ENCODE data around the gene AFF3. TPM values are rescaled to one million over a fixed set of nuclear protein-coding genes. Genes with fewer than 3 reads are reported as not detected.

Gene AFF3
- total RNA-seq, 1 donor from 2014 or later, result 7.3 TPM

DNA sequence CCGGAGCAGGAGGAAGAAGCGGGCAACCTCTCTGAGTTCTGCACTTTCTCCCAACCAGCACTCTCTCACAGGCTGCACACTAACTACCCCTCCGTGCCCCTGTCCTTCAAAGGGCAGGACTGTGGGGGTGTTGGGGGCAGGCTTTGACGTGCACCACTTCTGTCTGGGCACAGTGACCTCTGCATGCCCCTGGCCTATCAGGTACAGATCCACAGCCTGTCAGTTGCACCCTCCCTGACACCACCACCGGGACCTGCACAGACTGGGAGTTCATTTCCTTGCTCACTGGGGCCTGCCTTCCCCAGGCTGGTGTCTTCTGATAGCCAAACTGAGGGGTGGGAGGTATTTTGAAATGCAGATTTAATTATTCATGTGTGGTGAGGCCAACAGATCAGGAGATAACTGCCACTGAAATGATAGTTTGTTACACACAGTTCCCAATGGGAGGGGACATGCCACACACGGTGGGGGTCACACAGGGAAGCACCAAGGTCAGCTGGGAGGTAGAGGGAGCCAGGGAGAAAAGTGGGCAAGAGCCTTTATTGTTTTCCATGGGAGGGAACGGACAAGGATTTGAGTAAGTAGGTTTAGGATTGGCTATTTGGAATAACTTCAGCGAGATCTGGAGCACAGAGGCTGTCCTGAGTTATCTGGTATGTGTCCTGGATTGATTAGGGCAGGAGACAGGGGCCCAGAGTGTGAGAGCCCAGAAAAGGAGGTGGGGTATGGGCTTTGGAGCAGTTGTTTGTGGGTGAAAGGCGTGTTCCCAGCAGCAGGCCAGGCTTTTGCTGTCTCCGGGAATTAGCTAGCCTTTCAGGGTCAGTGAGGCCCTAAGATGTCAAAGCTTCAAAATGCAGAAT, 251.6 kb downstream of the AFF3 start:
- peaks cover 16% of the 10 kb centered on the region for H3K4me1 Mint-ChIP-seq (ENCODE audit: low read depth)
- no peak for DNase-seq (ENCODE audit: low spot score, unreplicated experiment)

DNA sequence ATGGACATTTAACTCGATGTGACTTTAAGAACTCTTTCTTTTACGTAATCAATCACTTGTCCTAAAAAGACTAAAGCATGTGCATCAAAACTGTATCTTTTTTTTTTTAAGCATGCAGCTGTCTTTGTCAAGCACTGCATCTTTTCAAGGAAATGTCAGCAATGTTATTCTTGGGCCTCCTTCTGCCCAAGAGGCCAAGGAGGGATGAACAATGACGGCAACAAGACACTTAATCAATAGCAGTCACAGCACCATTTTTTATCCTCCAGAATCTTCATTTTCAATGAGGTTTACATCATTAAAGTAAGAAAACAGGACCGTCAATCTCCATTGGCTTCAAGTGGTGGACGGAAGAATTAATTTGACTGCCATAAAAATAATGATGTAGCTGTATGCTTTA, 253.8 kb downstream of the AFF3 start:
- no peak overlapping the region for H3K27ac Mint-ChIP-seq
- no peak for DNase-seq (ENCODE audit: low spot score, unreplicated experiment)
- H3K4me3 Mint-ChIP-seq (ENCODE audit: low read depth), result no peak overlapping the region
- no peaks in the 10 kb centered on the region for H3K36me3 Mint-ChIP-seq (ENCODE audit: insufficient read depth)
- H3K9me3 Mint-ChIP-seq (ENCODE audit: low read depth), result no peaks in the 10 kb centered on the region
- peaks cover 19% of the 10 kb centered on the region for H3K4me1 Mint-ChIP-seq (ENCODE audit: low read depth)
- TF ChIP-seq, protein P1, sequence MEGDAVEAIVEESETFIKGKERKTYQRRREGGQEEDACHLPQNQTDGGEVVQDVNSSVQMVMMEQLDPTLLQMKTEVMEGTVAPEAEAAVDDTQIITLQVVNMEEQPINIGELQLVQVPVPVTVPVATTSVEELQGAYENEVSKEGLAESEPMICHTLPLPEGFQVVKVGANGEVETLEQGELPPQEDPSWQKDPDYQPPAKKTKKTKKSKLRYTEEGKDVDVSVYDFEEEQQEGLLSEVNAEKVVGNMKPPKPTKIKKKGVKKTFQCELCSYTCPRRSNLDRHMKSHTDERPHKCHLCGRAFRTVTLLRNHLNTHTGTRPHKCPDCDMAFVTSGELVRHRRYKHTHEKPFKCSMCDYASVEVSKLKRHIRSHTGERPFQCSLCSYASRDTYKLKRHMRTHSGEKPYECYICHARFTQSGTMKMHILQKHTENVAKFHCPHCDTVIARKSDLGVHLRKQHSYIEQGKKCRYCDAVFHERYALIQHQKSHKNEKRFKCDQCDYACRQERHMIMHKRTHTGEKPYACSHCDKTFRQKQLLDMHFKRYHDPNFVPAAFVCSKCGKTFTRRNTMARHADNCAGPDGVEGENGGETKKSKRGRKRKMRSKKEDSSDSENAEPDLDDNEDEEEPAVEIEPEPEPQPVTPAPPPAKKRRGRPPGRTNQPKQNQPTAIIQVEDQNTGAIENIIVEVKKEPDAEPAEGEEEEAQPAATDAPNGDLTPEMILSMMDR (IDR thresholded peaks at IDR 0.05; ENCODE audit: unreplicated experiment), result no peak
- H3K27me3 Mint-ChIP-seq, result peaks cover 10% of the 10 kb centered on the region

More for the DNA sequence above, 251.6 kb downstream of the AFF3 start:
- no peaks in the 10 kb centered on the region for H3K36me3 Mint-ChIP-seq (ENCODE audit: insufficient read depth)
- TF ChIP-seq, protein P1 (IDR thresholded peaks at IDR 0.05; ENCODE audit: unreplicated experiment), result no peak
- no peak overlapping the region for H3K4me3 Mint-ChIP-seq (ENCODE audit: low read depth)
- H3K9me3 Mint-ChIP-seq (ENCODE audit: low read depth), result no peaks in the 10 kb centered on the region
- H3K27me3 Mint-ChIP-seq, result peaks cover 3% of the 10 kb centered on the region
- H3K27ac Mint-ChIP-seq, result peak overlapping the region; percentile 29

DNA sequence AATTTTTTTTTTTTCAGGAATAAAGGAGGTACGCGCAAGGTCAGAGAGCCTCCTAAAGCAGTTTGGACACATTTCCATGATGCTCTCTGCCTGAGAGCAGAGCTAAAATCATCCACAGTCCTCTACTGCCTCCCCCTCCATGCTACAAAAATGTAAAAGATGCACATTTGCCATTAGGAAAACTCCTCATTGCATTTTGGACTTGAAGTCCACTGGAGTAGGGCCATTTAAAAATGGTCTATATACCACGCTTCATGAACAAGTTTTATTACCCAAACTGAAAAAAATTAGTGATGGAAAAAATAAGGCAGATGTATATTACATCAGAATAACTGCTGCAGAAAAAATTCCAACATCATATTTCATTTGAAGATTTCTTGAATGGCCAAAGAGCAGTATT, 256.0 kb downstream of the AFF3 start:
- no peaks in the 10 kb centered on the region for H3K9me3 Mint-ChIP-seq (ENCODE audit: low read depth)

DNA sequence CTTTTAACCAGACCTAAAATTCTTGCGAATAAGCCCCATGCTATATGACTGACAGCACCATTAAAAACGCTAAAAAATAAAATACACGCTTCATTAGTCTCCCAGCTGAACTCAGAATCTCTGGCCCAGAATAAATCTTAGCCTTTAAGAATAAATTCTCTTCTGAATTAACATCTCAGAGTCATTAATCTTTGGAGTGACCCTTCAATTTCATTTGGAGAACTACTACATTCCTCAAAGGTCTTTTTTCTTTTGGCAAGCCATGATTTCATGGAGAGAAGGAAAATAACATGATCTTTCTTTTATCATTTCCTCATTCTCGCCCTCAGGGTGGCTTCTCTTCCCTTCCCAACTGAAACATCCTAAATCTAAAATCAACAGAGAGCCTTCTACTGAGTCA, 259.0 kb downstream of the AFF3 start:
- H3K4me1 Mint-ChIP-seq (ENCODE audit: low read depth), result peaks cover 26% of the 10 kb centered on the region
- H3K4me3 Mint-ChIP-seq (ENCODE audit: low read depth), result no peak overlapping the region
- H3K36me3 Mint-ChIP-seq (ENCODE audit: insufficient read depth), result no peaks in the 10 kb centered on the region
- no peaks in the 10 kb centered on the region for H3K9me3 Mint-ChIP-seq (ENCODE audit: low read depth)
- peaks cover 21% of the 10 kb centered on the region for H3K27me3 Mint-ChIP-seq
- TF ChIP-seq, protein P1 (IDR thresholded peaks at IDR 0.05; ENCODE audit: unreplicated experiment), result no peak
- no peak overlapping the region for H3K27ac Mint-ChIP-seq
- DNase-seq (ENCODE audit: low spot score, unreplicated experiment), result no peak

More for the DNA sequence above, 256.0 kb downstream of the AFF3 start:
- no peak overlapping the region for H3K4me3 Mint-ChIP-seq (ENCODE audit: low read depth)
- H3K4me1 Mint-ChIP-seq (ENCODE audit: low read depth), result peaks cover 36% of the 10 kb centered on the region
- H3K27ac Mint-ChIP-seq, result no peak overlapping the region
- H3K27me3 Mint-ChIP-seq, result peaks cover 12% of the 10 kb centered on the region
- H3K36me3 Mint-ChIP-seq (ENCODE audit: insufficient read depth), result no peaks in the 10 kb centered on the region
- TF ChIP-seq, protein P1 (IDR thresholded peaks at IDR 0.05; ENCODE audit: unreplicated experiment), result no peak
- DNase-seq (ENCODE audit: low spot score, unreplicated experiment), result no peak

DNA sequence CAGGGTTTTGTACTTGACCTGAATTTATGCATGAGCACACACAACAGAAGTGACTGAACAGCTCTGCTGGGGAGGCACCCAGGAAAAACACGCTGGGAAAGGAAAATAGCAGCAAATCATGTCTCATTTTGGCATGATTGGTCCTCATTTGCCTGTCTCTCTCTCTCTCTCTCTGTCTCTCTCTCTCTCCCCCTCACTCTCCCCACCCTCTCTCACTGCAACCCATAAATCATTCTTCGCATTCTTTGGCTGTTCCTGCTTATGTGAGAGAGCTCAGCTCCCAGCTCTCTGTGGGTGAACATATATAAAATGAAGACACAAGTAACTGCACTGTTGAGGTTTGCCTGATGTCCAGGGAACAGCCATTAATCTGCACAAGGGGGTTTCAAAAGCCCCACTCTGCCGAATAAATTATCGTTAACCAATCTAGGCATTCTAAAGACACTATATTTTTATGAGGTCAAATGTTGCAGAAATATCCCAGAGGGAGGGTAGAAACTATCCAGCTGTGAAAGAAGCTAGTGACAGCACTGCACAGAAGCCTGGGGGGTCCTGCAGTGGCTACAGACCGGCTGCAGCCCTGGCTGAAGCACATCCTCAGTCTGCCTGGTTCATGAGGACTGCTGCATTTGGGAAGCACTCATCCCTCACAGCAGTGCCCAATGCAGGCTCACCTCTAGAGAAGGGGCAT, 260.3 kb downstream of the AFF3 start:
- no peak overlapping the region for H3K4me3 Mint-ChIP-seq (ENCODE audit: low read depth)
- H3K27me3 Mint-ChIP-seq, result peaks cover 25% of the 10 kb centered on the region
- H3K27ac Mint-ChIP-seq, result no peak overlapping the region

More for the DNA sequence above, 260.3 kb downstream of the AFF3 start:
- TF ChIP-seq, protein P1 (IDR thresholded peaks at IDR 0.05; ENCODE audit: unreplicated experiment), result no peak
- Mint-ChIP-seq H3K36me3 (ENCODE audit: insufficient read depth) (no peaks in the 10 kb centered on the region), H3K9me3 (ENCODE audit: low read depth) (no peaks in the 10 kb centered on the region), H3K4me1 (ENCODE audit: low read depth) (peaks cover 25% of the 10 kb centered on the region)
- DNase-seq (ENCODE audit: low spot score, unreplicated experiment), result no peak

Data from progenitor cell of endocrine pancreas (in vitro differentiated cells).